Activated CD4-positive, alpha-beta memory T cell treated with anti-CD3 and anti-CD28 coated beads for 36 hours (primary cell): Measurements from ENCODE around the gene KRTAP4-11. TPM values are rescaled to one million over a fixed set of nuclear protein-coding genes. Genes with fewer than 3 reads are reported as not detected.
"Not testable (repeated sequence)": the region's sequence is repeated elsewhere in the genome, so short reads cannot be mapped to it uniquely, and the experiment has no call there.

ENCODE experiments used
- CTCF ChIA-PET: fragments of 350-600 bp; sonication (Branson Sonifier 250); formaldehyde crosslinking; loops from one replicate; lab custom pipeline; 2021; ENCODE audit warnings: antibody characterized with exemption, inconsistent platforms; lab: Charles Lee
- POLR2A ChIA-PET: fragments of 350-600 bp; sonication (Branson Sonifier 250); formaldehyde crosslinking; loops from one replicate; lab custom pipeline; 2021; ENCODE audit warnings: antibody characterized with exemption; lab: Charles Lee
- DNase-seq: peaks from one replicate; pipeline ENCODE4 v3.0.0-alpha.2; 2020
- H3K27ac Mint-ChIP-seq: one replicate; pipeline ENCODE4 v1.8.0; 2021; ENCODE audit warnings: mixed read lengths
- H3K27me3 Mint-ChIP-seq: one replicate; pipeline ENCODE4 v1.8.0; 2021; ENCODE audit warnings: mixed read lengths
- H3K36me3 Mint-ChIP-seq: one replicate; pipeline ENCODE4 v1.8.0; 2021; ENCODE audit warnings: mixed read lengths
- H3K4me1 Mint-ChIP-seq: one replicate; pipeline ENCODE4 v1.8.0; 2021; ENCODE audit warnings: low read depth, mixed read lengths
- H3K4me3 Mint-ChIP-seq: one replicate; pipeline ENCODE4 v1.8.0; 2021; ENCODE audit warnings: mild to moderate bottlenecking, mixed read lengths
- H3K9me3 Mint-ChIP-seq: one replicate; pipeline ENCODE4 v1.8.0; 2021; ENCODE audit warnings: mixed read lengths
- intact Hi-C: fragments of 100-400 bp; cut with micrococcal nuclease; formaldehyde crosslinking; loops from one replicate; pipeline ENCODE4 v1.15.1; 2023
- total RNA-seq, 2 experiments: library from RNA; stranded (reverse); gene quantifications; one replicate each; pipeline ENCODE4 v1.2.3, GENCODE V29; 2021

The KRTAP4-11 gene
- not detected for total RNA-seq

DNA sequence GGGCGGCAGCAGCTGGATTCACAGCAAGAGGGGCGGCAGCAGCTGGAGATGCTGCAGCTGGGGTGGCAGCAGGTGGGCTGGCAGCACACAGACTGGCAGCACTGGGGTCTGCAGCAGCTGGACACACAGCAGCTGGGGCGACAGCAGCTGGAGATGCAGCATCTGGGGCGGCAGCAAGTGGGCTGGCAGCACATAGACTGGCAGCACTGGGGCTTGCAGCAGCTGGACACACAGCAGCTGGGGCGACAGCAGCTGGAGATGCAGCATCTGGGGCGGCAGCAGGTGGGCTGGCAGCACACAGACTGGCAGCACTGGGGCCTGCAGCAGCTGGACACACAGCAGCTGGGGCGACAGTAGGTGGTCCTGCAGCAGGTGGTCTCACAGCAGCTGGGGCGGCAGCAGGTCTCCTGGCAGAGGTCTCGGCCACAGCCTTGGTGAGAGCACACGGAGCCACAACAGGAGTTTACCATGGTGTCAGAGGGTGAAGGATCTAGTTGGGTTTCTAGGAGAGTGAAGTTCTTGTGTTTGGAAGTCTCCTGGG, at the start of gene KRTAP4-11:
TSS of gene KRTAP4-11 (minus strand) at position 528 of the 541 bp plus-strand sequence. CDS start at position 470, 58 bp downstream.
- DNase-seq, H3K4me3 Mint-ChIP-seq, intact Hi-C loops, H3K36me3 Mint-ChIP-seq, H3K9me3 Mint-ChIP-seq, H3K27me3 Mint-ChIP-seq, POLR2A ChIA-PET, H3K27ac Mint-ChIP-seq: not testable (repeated sequence)
- CTCF ChIA-PET = interaction anchor here (0.7 kb wide), 1 partner anchor 20 kb away, joined by 3 read pairs; no protein-coding TSS in a partner anchor
- H3K4me1 Mint-ChIP-seq = peaks cover 16% of the 10 kb centered on the region

DNA sequence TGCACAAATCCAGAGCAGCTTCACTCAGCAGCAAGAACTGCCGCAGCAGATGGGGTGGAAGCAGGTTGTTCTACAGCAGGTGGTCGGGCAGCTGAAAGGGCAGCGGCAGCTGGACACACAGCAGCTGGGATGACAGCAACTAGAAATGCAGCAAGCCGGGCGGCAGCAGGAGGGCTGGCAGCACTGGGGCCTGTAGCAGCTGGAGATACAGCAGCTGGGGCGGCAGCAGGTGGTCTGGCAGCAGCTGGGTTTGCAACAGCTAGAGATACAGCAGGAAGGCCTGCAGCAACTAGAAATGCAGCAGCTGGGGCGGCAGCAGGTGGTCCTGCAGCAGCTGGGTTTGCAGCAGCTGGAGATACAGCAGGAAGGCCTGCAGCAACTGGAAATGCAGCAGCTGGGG, 49.4 kb upstream of the KRTAP4-11 start:
- ChIA-PET CTCF (no interaction called here), POLR2A (no interaction called here)
- intact Hi-C loops = no loop called here
- Mint-ChIP-seq H3K4me3 (no peak overlapping the region), H3K27ac (no peak overlapping the region), H3K9me3 (no peaks in the 10 kb centered on the region), H3K27me3 (no peaks in the 10 kb centered on the region), H3K4me1 (no peaks in the 10 kb centered on the region), H3K36me3 (no peaks in the 10 kb centered on the region)
- no peak for DNase-seq

DNA sequence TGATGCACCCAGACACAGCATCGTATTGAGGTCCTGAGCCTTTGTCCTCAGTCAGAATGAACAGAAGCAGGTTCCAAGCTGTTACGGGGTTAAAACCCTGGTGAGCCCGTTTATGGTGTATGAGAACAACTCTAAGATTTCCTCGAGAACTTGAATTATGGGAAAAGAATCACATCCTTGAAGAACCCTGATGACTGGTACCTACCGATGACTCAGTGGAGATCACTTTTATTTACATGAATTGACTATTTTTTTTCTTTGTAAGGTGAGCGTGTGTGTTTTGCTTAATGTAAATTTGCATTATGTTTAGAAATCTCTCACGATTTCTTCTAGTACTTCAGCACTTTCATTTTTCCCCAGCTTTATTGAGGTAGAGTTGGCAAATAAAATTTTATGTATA, 45.7 kb upstream of the KRTAP4-11 start:
- H3K27me3 Mint-ChIP-seq = peaks cover 3% of the 10 kb centered on the region
- H3K9me3 Mint-ChIP-seq = no peaks in the 10 kb centered on the region
- CTCF ChIA-PET = no interaction called here
- POLR2A ChIA-PET = no interaction called here
- DNase-seq = no peak
- H3K27ac Mint-ChIP-seq = no peak overlapping the region
- H3K4me1 Mint-ChIP-seq = no peaks in the 10 kb centered on the region
- intact Hi-C loops = no loop called here
- H3K36me3 Mint-ChIP-seq = no peaks in the 10 kb centered on the region
- H3K4me3 Mint-ChIP-seq = no peak overlapping the region

DNA sequence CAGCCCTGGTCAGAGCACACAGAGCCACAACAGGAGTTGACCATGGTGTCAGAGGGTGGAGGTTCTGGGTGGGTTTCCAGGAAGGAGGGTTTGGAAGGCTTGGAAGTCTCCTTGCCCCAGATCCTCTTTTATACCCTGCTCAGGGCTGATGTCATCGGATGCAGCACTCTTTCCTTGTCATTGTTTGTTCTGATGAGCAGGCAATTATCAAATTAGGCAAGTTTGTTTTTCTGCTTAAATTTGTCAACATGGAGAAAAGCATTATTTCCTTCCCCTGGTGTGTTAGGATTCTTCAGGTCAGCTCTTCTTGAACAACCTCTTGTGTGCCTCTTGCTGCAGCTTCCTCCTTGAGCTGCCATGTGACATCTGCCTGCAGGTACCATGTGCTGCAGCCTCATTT, 42.5 kb upstream of the KRTAP4-11 start, which contains the start of gene KRTAP4-4:
TSS of gene KRTAP4-4 (minus strand) at position 101 of the 400 bp plus-strand sequence. CDS start at position 44, 57 bp downstream.
- Mint-ChIP-seq H3K4me3 (no peak within 1 kb of the TSS), H3K36me3 (no peaks in the 10 kb centered on the region), H3K4me1 (no peaks in the 10 kb centered on the region), H3K9me3 (no peaks in the 10 kb centered on the region), H3K27ac (no peak within 1 kb of the TSS), H3K27me3 (peaks cover 7% of the 10 kb centered on the region)
- DNase-seq = no peak
- ChIA-PET POLR2A (no interaction called here), CTCF (no interaction called here)
- intact Hi-C loops = no loop called here

DNA sequence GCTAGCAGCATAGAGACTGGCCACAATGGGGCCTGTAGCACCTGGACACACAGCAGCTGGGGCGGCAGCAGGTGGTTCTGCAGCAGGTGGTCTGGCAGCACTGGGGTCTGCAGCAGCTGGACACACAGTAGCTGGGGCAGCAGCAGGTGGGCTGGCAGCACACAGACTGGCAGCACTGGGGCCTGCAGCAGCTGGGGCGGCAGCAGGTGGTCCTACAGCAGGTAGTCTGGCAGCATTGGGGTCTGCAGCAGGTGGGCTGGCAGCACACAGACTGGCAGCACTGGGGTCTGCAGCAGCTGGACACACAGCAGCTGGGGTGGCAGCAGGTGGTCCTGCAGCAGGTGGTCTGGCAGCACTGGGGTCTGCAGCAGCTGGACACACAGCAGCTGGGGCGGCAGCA, 42.0 kb upstream of the KRTAP4-11 start:
- intact Hi-C loops, H3K4me3 Mint-ChIP-seq, POLR2A ChIA-PET, DNase-seq, H3K4me1 Mint-ChIP-seq, H3K36me3 Mint-ChIP-seq, CTCF ChIA-PET, H3K9me3 Mint-ChIP-seq, H3K27ac Mint-ChIP-seq, H3K27me3 Mint-ChIP-seq: not testable (repeated sequence)

DNA sequence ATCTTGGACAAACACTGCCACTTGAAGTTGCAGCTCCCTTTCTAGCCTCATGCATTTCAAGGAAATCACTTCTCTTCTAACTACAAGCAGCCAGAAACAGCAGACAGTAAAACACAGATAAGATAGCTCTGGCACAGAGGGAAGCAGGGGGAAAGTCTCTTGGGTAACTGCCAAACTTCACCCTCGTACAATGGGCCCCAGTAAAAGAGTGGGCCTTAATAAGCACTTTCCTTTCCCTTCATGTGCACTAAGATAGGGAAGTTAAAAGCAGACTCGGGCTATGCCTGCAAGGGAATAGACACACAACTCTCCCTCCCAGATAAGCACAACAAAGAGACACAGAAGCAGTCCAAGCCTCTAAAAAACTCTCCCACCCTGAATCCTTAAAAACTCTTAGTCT, 35.7 kb upstream of the KRTAP4-11 start:
- H3K4me3 Mint-ChIP-seq = no peak overlapping the region
- intact Hi-C loops = no loop called here
- no peaks in the 10 kb centered on the region for H3K4me1 Mint-ChIP-seq
- no peak overlapping the region for H3K27ac Mint-ChIP-seq
- peaks cover 4% of the 10 kb centered on the region for H3K27me3 Mint-ChIP-seq
- POLR2A ChIA-PET = no interaction called here
- H3K36me3 Mint-ChIP-seq = no peaks in the 10 kb centered on the region
- H3K9me3 Mint-ChIP-seq = no peaks in the 10 kb centered on the region
- no peak for DNase-seq
- CTCF ChIA-PET = no interaction called here

DNA sequence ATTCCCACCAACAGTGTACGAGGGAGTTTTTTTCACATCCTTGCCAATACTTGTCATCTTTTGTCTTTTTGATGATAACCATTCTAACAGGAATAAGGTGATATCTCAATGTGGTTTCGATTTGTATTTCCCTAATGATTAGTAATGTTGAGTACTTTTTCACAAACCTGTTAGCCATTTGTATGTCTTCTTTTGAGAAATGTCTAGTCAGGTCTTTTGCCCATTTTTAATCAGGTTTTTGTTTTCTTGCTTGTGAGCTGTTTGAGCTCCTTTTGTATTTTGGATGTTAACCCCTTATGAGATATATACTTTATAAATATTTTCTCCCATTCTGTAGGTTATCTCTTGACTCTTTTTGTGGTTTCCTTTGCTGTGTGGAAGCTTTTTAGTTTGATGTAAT, 33.4 kb upstream of the KRTAP4-11 start:
- Mint-ChIP-seq H3K36me3 (no peaks in the 10 kb centered on the region), H3K27ac (no peak overlapping the region), H3K9me3 (no peaks in the 10 kb centered on the region), H3K4me1 (no peaks in the 10 kb centered on the region), H3K27me3 (peaks cover 2% of the 10 kb centered on the region), H3K4me3 (no peak overlapping the region)
- intact Hi-C loops = no loop called here
- DNase-seq = no peak
- CTCF ChIA-PET = no interaction called here
- POLR2A ChIA-PET = no interaction called here

DNA sequence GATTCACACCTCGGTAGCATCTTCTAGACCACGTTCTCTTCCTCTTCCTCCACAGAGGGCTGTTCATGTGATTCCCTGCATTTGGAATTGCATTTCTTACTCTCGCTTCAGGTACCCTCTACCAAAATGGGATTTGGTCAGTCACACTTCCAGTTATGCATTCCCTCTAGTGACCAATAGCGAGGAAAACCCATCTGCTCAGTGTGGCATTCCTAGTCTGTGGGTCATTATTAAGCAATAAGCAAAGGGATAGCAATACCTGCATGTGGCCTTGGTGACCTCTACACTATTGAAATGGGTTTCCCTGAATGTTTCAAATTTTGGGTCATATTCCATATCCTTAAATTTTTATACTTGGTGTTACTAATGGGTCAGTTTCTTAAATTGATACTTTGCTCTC, 31.9 kb upstream of the KRTAP4-11 start:
- CTCF ChIA-PET = no interaction called here
- no peak overlapping the region for H3K27ac Mint-ChIP-seq
- no peak overlapping the region for H3K4me3 Mint-ChIP-seq
- no peaks in the 10 kb centered on the region for H3K9me3 Mint-ChIP-seq
- POLR2A ChIA-PET = no interaction called here
- H3K27me3 Mint-ChIP-seq = no peaks in the 10 kb centered on the region
- H3K36me3 Mint-ChIP-seq = no peaks in the 10 kb centered on the region
- no peaks in the 10 kb centered on the region for H3K4me1 Mint-ChIP-seq
- intact Hi-C loops = no loop called here
- DNase-seq = no peak

DNA sequence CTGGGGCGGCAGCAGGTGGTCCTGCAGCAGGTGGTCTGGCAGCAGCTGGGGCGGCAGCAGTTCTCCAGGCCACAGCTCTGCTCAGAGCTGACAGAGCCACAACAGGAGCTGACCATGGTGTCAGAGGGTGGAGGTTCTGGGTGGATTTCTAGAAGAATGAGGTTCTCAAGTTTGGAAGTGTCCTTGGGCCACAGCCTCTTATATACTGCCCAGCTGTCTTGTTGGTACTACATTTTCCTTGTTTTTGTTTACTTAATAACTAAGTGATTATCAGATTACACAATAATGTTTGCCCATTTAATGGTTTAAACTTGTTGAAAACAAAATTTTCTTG, 31.4 kb upstream of the KRTAP4-11 start, which contains the start of gene KRTAP4-5:
TSS of gene KRTAP4-5 (minus strand) at position 174 of the 334 bp plus-strand sequence. CDS start at position 116, 58 bp downstream.
- no peak for DNase-seq
- POLR2A ChIA-PET = no interaction called here
- intact Hi-C loops = no loop called here
- Mint-ChIP-seq H3K4me1 (no peaks in the 10 kb centered on the region), H3K4me3 (no peak within 1 kb of the TSS), H3K27me3 (no peaks in the 10 kb centered on the region), H3K36me3 (no peaks in the 10 kb centered on the region), H3K27ac (no peak within 1 kb of the TSS), H3K9me3 (no peaks in the 10 kb centered on the region)
- CTCF ChIA-PET = no interaction called here

DNA sequence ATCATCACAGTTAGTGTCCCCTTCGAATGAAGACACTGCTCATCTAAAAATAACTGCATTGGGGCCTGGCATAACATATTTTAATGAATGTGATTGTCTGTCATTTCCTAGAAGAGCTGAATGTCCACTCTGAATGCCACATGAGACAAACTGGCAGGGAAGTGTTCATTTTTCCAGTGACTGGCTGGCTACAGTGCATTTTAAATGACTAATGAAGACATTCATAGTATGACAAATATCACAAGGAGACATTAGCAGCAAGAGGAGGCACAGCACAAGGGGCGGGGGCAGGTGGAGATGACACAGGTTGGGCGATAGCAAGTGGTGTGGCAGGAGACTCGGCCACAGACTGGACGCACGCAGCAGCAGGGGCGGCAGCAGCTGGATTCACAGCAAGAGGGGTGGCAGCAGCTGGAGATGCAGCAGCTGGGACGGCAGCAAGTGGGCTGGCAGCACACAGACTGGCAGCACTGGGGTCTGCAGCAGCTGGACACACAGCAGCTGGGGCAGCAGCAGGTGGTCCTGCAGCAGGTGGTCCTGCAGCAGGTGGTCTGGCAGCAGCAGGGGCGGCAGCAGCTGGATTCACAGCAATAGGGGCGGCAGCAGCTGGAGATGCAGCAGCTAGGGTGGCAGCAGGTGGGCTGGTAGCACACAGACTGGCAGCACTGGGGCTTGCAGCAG, 30.9 kb upstream of the KRTAP4-11 start:
- H3K27ac Mint-ChIP-seq, intact Hi-C loops, H3K9me3 Mint-ChIP-seq, DNase-seq, POLR2A ChIA-PET, H3K4me1 Mint-ChIP-seq, CTCF ChIA-PET, H3K27me3 Mint-ChIP-seq, H3K4me3 Mint-ChIP-seq, H3K36me3 Mint-ChIP-seq: not testable (repeated sequence)

DNA sequence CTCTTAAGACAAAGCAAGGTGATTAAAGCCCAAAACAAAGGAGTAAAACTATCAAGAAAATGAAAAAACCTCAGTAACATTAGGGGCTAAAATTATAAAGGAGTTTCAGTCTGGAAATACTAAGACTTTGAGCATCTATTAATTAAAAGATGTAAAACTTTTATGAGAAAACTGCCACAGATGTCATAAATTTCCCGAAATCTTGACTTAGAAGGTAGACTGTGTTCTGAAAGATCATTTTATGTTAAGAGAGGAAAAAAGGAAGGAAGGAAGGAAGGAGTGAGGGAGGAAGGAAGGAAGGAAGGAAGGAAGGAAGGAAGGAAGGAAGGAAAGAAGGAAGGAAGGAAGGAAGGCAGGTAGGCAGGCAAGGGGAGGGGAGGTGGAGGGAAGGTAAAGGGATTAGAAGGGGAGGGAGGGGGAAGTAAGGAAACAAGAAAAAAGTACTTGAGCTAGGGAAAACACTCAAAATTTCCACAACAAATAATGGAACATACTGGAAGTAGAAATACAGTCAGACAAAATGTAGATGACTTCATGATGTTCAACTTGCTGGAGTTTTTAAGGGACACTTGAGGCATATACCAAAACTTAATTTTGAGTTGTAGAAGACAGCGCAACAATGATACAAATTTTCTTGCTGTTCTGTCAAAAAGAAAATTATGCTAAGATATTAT, 29.5 kb upstream of the KRTAP4-11 start:
- no peak overlapping the region for H3K4me3 Mint-ChIP-seq
- ChIA-PET CTCF (no interaction called here), POLR2A (no interaction called here)
- no peak overlapping the region for H3K27ac Mint-ChIP-seq
- no peak for DNase-seq
- H3K36me3 Mint-ChIP-seq = peaks cover 5% of the 10 kb centered on the region
- H3K4me1 Mint-ChIP-seq = no peaks in the 10 kb centered on the region
- intact Hi-C loops = no loop called here
- peaks cover 10% of the 10 kb centered on the region for H3K9me3 Mint-ChIP-seq
- H3K27me3 Mint-ChIP-seq = no peaks in the 10 kb centered on the region

DNA sequence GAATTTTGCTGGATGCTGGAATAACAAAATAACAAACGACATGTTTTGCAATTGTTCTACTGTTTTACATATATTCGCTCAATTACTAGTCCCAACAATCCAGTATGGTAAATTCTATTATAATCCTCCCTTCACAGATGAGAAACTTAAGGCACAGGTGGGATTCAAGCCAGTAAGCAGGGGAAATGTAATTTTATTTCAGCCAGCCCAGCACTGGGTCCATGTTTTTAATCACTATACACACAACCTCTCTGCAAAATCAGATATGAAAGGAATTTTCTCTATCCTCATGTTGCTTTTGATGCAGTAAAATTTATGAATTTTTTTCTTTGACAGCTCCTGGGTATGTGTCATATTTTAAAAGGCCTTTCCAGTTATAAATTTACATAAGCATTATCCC, 27.1 kb upstream of the KRTAP4-11 start:
- no peak overlapping the region for H3K27ac Mint-ChIP-seq
- peaks cover 8% of the 10 kb centered on the region for H3K36me3 Mint-ChIP-seq
- DNase-seq = no peak
- H3K9me3 Mint-ChIP-seq = peaks cover 16% of the 10 kb centered on the region
- H3K27me3 Mint-ChIP-seq = no peaks in the 10 kb centered on the region
- ChIA-PET POLR2A (no interaction called here), CTCF (no interaction called here)
- no peaks in the 10 kb centered on the region for H3K4me1 Mint-ChIP-seq
- intact Hi-C loops = no loop called here
- no peak overlapping the region for H3K4me3 Mint-ChIP-seq
